Fibroblast of the aortic adventitia (primary cell): ENCODE data around the gene ASAP2. TPM values are rescaled to one million over a fixed set of nuclear protein-coding genes. Genes with fewer than 3 reads are reported as not detected.

Experiments
- DNase-seq: peaks from one replicate; pipeline ENCODE4 v3.0.0-alpha.2; 2010; ENCODE audit warnings: low read depth
- H3K4me3 ChIP-seq: 2 replicates; pipeline ENCODE4 v1.5.1; 2011; ENCODE audit warnings: low read depth, mild to moderate bottlenecking, control low read depth, low read length, moderate library complexity
- total RNA-seq: library from RNA; depleted of rRNA; stranded (reverse); fragments of >200 nt; gene quantifications from 2 replicates; pipeline ENCODE4 v1.2.3, GENCODE V29; 2012; ENCODE audit warnings: low replicate concordance
- TF ChIP-seq, protein P1 (sequence below): IDR thresholded peaks from 2 replicates; pipeline ENCODE4 v1.5.1; 2011; ENCODE audit warnings: mild to moderate bottlenecking, low read length, control low read depth, inconsistent platforms; ENCODE audit not compliant: insufficient read depth

The ASAP2 gene
- total RNA-seq, 1 donor, result 76.4 TPM

DNA sequence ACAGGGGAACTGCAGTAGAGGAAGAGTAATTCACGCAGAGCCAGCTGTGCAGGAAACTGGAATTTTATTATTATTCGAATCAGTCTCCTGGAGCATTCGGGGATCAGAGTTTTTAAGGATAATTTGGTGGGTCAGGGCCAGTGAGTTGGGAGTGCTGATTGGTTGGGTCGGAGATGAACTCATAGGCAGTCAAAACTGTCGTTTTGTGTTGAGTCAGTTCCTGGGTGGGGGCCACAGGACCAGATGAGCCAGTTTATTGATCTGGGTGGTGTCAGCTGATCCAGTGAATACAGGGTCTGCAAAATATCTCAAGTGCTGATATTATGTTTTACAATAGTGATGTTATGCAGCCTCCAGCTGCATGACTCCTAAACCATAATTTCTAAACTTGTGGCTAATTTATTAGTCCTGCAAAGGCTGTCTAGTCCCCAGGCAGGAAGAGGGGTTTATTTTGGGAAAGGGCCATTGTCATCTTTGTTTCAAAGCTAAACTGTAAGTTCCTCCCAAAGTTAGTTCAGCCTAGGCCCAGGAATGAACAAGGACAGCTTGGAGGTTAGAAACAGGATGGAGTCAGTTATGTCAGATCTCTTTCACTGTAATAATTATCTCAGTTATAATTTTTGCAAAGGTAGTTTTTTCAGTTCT, 67.0 kb downstream of the ASAP2 start:
- DNase-seq, result no peak
- TF ChIP-seq, protein P1, sequence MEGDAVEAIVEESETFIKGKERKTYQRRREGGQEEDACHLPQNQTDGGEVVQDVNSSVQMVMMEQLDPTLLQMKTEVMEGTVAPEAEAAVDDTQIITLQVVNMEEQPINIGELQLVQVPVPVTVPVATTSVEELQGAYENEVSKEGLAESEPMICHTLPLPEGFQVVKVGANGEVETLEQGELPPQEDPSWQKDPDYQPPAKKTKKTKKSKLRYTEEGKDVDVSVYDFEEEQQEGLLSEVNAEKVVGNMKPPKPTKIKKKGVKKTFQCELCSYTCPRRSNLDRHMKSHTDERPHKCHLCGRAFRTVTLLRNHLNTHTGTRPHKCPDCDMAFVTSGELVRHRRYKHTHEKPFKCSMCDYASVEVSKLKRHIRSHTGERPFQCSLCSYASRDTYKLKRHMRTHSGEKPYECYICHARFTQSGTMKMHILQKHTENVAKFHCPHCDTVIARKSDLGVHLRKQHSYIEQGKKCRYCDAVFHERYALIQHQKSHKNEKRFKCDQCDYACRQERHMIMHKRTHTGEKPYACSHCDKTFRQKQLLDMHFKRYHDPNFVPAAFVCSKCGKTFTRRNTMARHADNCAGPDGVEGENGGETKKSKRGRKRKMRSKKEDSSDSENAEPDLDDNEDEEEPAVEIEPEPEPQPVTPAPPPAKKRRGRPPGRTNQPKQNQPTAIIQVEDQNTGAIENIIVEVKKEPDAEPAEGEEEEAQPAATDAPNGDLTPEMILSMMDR, result no peak
- H3K4me3 ChIP-seq, result no peak overlapping the region

DNA sequence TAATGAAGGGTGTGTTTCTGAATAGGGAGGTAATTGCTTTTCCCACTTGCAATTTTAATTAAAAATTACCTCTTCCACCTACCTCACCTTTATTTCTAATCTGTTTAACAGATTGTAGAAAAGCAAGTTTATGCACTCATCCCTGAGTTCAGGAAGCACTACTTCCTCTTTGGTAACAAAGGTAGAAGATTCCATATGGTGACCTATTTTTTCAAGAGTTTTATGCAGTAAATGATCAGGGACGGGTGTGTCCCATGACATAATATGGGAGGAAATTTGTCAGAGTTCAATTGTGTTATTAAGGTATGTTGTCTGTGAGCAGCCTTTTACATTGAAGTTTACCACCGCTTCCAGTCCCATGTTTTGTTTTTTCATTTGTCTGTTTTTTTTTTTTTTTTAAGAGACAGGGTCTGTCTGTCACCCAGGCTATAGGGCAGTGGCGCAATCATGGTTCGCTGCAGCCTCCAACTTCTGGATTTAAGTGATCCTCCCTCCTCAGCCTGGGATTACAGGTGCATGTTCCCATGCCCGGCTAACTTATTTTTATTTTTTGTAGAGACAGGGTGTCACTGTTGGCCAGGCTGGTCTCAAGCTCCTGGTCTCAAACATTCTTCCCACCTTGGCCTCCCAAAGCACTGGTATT, 68.2 kb downstream of the ASAP2 start:
- TF ChIP-seq, protein P1, result no peak
- no peak for DNase-seq
- H3K4me3 ChIP-seq, result no peak overlapping the region

DNA sequence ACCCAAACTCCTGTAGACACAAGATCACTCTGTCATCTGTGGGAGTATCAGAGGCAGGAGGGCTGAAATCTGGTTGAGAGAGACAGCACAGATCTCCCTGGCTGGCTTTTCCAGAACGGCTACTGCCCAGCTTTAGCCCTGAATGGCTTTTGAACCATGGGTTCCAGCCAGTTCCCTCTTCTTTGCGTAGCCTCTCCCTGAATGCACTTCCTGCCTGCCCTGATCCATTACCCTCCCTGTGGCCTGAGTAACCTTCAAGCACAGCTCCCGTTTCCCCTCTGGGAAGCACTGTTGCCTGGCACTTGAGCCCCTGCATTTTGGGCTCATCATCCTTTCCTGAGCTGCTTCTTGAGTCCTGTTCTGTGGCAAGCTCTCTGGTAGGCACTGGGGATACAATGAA, 68.8 kb downstream of the ASAP2 start:
- no peak for DNase-seq
- TF ChIP-seq, protein P1, result no peak
- H3K4me3 ChIP-seq, result no peak overlapping the region

DNA sequence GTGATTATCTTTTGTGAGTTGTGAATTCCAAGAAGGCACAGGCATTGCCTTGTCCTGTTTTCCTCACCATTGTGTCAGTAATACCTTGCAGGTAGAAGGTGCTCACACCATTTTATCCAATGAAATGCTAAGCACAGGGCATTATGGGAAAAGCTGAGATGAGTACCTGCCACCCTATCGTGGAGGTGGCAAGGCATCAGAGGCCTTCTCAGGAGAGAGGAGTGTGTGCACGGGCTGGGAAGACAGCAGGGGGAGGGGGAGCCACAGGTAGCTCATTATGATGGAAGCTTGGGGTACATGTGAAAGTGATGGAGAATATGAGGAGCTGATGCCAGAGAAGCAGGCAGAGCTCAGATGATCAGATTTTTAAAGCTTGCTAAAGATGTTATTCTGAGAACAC, 69.5 kb downstream of the ASAP2 start:
- no peak for DNase-seq
- TF ChIP-seq, protein P1, result no peak
- H3K4me3 ChIP-seq, result no peak overlapping the region

DNA sequence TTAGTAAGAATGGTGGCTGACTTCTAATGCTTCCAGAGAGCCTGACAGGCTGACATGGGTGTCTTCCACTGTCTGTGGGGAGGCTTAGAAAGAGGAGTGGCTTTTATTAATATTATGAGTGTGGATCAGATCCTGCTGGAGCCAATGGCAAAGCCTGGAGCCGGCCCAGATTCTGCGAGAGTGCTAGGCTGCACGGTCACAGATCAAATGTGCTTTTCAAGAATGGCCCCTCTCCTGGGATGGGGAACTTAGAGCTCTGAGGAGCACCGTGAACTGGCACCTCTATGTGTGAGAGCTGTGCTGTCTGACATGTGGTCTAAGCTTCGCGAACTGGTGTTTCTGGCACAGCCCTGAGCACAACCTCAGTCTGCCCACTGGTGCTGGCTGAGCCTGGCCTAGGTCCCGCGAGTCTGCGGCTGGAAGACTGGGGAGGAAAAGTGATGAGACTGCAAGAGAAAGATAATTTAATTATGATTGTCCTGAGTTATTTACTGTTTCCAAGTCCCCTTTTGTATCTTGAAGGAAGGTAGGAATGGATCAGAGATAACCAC, 70.4 kb downstream of the ASAP2 start:
- no peak overlapping the region for H3K4me3 ChIP-seq
- DNase-seq, result no peak
- TF ChIP-seq, protein P1, result no peak

GRCh38 chr2:9278439-9278838, 71.8 kb downstream of the ASAP2 start:
- no peak for DNase-seq
- TF ChIP-seq, protein P1, result no peak
- no peak overlapping the region for H3K4me3 ChIP-seq
